ENCODE results near the gene WFIKKN2.
"Not testable (repeated sequence)": the region's sequence is repeated elsewhere in the genome, so short reads cannot be mapped to it uniquely, and the experiment has no call there.

WFIKKN2 gene

DNA sequence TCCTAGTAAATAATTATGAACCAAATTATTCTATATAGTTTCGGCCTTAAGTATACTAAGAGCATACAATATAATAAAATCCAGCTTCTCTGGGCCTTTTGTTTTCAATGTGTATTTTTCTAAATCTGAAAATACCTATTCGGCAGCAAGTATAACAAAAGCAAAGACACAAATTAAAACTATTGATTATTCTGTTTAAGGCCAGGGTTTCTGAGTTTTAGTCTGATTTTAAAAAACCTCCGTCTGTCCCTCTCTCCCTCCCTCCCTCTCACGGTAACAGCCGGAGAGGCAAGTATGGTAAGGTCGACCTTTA, 29.3 kb downstream of the WFIKKN2 start:
- H3K27me3 Mint-ChIP-seq, result no peaks in the 10 kb centered on the region
- H3K4me1 Mint-ChIP-seq, result peaks cover 23 to 39% of the 10 kb centered on the region in 2 donors
- H3K36me3 Mint-ChIP-seq, result peaks cover 17 to 19% of the 10 kb centered on the region in 2 donors
- ATAC-seq (replicated peaks) (no peak), DNase-seq (no peak)
- H3K4me3 Mint-ChIP-seq, result peak overlapping the region; percentile 96 to 99
- H3K27ac Mint-ChIP-seq, result peak overlapping the region; percentile 97
- H3K9me3 Mint-ChIP-seq, result no peaks in the 10 kb centered on the region

DNA sequence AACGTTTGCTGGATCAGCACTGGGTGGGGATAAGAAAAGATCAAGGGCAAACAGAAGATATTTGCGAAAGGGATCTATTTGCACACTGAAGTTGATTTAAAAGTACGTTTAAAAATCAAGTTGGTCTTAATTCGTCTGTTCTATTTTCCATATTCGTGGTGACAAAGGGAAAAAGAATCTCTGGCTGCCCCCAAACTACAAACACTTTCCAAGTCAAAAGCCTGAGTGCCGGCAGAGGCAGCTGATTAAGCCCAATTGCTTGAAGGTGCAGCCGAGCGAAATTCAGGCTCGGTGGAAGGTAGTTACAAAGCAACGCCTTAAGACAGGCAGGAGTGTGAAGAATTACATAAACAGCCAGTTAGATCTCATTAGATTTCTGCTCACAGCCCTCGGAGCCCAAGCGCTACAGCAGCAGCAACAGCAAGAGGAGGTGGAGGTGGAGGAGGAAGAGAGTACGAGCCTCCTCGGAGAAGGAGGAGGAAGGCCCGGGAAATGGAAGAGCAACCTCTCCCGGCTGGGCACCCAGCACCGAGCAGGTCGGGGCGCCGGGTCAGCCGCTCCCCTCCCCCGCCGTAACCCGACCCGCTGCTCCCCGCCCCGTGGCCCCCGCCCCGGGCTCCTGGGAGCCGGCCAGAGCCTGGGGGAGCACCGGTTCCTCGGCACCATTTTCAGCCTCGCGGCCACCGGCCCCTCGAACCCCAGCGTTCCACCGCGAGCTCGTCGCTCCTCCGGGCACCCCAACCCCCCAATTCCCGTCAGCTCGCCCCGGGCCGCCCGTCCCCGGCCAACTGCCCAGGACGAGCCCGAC, 29.9 kb downstream of the WFIKKN2 start:
- DNase-seq (peak; percentile 35), ATAC-seq (replicated peaks) (no peak)
- H3K27me3 Mint-ChIP-seq, result no peaks in the 10 kb centered on the region
- H3K4me3 Mint-ChIP-seq, result peak overlapping the region; percentile 96 to 99
- peaks cover 23 to 39% of the 10 kb centered on the region in 2 donors for H3K4me1 Mint-ChIP-seq
- H3K9me3 Mint-ChIP-seq, result no peaks in the 10 kb centered on the region
- peak overlapping the region; percentile 97 for H3K27ac Mint-ChIP-seq
- H3K36me3 Mint-ChIP-seq, result peaks cover 17 to 19% of the 10 kb centered on the region in 2 donors

DNA sequence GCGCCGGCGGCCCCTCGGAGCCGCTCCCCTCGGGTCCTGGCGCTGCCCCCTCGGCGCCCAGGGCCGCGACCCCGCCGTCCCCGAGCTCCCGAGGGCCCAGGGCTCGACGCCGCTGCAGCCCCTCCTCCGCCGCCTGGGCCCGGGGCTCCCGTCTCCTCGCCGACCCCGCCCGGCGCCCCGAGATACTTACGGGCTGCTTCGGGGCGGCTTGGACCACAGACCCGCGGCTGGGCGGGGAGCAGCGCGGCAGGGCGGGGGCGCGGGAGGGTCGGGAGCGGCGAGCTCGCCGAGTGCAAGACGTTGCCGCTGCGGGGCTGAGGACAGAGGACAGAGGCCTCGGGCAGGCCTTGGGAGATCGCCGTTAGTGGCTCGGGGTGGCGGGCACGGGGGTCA, 30.5 kb downstream of the WFIKKN2 start:
- Mint-ChIP-seq H3K36me3 (peaks cover 17 to 19% of the 10 kb centered on the region in 2 donors), H3K27me3 (no peaks in the 10 kb centered on the region), H3K27ac (peak overlapping the region; percentile 99), H3K9me3 (no peaks in the 10 kb centered on the region), H3K4me1 (peaks cover 23 to 39% of the 10 kb centered on the region in 2 donors), H3K4me3 (peak overlapping the region; percentile 96 to 99)
- ATAC-seq (replicated peaks) (no peak), DNase-seq (no peak)

DNA sequence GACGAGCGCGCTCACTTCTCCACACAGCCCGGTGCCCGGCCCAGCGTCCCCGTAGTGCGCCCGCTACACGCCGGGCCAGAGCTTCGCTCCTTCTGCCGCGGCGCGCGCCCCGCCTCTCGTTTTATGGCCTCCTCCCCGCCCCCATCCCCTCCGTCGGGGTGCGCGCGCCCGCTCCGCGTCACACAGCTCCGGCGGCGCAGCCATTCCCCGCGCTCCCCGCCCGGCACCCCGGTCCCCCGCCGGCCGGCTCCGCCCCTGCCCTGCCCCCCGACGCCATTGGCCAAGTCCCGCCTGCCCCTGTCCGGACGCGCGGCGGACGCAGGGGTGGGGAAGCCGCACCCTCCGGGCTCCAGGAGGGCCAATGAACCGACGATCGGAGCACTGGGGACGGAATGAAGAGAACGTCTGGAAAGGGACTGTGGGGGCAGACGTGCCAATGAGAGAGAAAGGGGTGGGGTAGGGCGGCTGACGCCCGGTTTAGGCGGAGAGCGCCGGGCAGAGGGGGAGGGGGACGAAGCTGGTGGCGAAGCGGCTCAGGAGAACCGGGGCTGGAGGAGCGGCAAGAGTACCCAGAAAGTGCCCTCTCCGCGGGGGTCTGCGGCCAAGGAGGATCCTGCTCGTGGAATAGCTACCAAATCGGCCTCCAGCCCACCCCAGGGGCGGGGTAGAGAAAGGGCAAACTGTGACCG, 31.0 kb downstream of the WFIKKN2 start, which contains the start of gene TOB1:
Gene TOB1 (minus strand): TSS at position 94 of the 689 bp plus-strand sequence. CDS start 2,337 bp downstream, outside the sequence.
- peaks cover 21 to 44% of the 10 kb centered on the region in 2 donors for H3K4me1 Mint-ChIP-seq
- ATAC-seq (replicated peaks), result peak; percentile 79 to 82
- DNase-seq, result peak; percentile 95
- H3K27ac Mint-ChIP-seq, result peak within 1 kb of the TSS; percentile 99
- H3K9me3 Mint-ChIP-seq, result no peaks in the 10 kb centered on the region
- peak within 1 kb of the TSS; percentile 96 to 99 for H3K4me3 Mint-ChIP-seq
- peaks cover 17 to 18% of the 10 kb centered on the region in 2 donors for H3K36me3 Mint-ChIP-seq
- H3K27me3 Mint-ChIP-seq, result no peaks in the 10 kb centered on the region

DNA sequence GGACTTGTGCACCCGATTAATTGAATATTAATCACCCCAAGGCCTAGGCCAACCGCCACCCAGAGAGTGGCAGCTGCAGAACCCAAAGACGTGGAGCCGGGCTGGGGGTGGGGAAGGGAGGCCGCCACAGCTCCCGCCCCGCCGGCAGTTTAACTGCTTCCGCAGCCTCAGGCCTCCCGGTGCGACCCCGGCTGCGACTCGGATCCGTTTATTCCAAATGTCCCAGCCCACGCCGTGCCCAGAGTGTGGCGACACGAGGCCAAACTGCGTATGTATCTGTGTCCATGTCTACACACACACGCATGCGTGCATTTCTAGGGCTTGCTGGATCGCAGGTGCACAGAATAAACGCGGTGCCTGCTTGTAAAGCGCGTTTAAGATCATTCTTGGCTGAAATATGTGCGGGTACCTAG, 31.6 kb downstream of the WFIKKN2 start:
- Mint-ChIP-seq H3K9me3 (no peaks in the 10 kb centered on the region), H3K27me3 (no peaks in the 10 kb centered on the region), H3K27ac (peak overlapping the region; percentile 99), H3K4me3 (peak overlapping the region; percentile 96 to 98), H3K4me1 (peaks cover 22 to 49% of the 10 kb centered on the region in 2 donors), H3K36me3 (peaks cover 12 to 14% of the 10 kb centered on the region in 2 donors)
- DNase-seq (peak; percentile 68), ATAC-seq (replicated peaks) (peak; percentile 36 to 41)

DNA sequence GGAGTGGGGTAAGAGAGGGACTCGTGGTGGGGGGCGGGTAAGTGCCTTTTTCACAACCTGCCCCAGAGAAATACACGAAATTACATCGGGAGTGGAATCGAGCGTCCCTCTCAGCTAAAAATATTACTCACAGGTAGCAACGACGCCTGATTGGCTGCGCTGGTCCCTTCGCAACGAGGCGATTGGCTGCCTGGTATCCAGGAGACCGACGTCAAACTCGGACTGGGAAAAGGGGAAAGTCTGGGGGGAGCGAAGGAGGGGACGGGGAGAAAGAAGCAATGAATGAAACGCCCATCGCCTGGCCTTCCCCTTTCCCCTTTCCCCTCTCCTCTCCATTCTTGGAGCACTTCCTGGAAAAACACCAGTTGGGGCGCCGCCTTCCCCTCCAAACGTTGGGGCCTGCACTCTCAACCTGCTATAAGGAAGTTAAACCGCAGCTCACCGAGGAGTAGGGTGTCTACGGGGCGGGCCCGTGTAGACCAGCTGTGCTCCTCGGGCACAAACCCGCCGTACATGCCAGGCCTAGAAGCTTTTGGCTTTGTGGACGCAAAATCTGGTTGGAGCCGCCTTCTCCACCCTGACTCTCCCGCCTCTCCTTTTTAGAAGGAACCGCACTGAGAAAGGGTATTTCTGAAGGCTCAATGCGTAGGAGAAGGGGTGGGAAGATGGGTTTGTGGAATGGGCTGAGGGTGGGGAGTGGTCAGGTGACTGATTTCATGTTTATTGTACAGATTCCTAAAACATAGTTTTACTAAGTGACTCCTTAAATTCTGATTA, 32.2 kb downstream of the WFIKKN2 start:
- Mint-ChIP-seq H3K27ac (peak overlapping the region; percentile 99), H3K27me3 (no peaks in the 10 kb centered on the region), H3K4me3 (peak overlapping the region; percentile 96 to 98), H3K36me3 (peaks cover 12 to 13% of the 10 kb centered on the region in 2 donors), H3K4me1 (peaks cover 24 to 53% of the 10 kb centered on the region in 2 donors), H3K9me3 (no peaks in the 10 kb centered on the region)
- ATAC-seq (replicated peaks) (peak; percentile 55 to 58), DNase-seq (peak; percentile 83)

DNA sequence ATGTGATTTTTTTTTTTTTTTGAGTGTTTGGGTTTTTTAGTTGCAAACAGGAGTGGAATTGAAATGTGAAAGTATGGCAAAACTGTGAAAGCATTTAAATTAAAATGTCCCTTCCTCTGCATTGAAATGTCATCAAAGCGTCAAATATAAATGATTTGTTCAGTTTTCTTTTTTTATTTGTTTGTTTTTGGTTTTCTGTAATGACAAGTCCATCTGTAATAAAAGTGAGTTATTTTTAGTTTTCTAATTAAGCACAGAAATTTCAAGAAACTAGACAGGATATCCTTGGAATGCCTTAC, 32.7 kb downstream of the WFIKKN2 start:
- Mint-ChIP-seq H3K27me3 (no peaks in the 10 kb centered on the region), H3K27ac (peak overlapping the region; percentile 99), H3K36me3 (peaks cover 9% of the 10 kb centered on the region in 2 donors), H3K4me1 (peaks cover 22 to 49% of the 10 kb centered on the region in 2 donors), H3K4me3 (peak overlapping the region; percentile 96 to 98), H3K9me3 (no peaks in the 10 kb centered on the region)
- ATAC-seq (replicated peaks) (no peak), DNase-seq (no peak)

DNA sequence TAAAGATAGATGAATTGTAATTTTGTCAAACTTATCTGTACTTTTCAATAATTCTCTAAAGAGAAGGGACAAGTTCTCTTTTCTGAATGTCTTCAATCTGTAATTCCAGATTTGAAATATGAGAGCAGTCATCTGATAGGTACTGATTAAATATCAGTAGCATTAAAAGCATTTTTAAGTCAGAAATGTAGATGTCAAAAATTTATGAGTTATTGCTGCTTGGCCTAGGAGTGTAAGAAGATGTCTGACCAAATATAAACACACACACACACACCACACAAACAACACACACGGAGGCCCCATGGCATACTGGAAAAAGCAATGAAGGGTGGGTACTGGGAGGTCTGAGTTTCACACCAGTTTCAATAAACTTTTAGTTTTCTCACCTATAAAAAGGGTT, 33.2 kb downstream of the WFIKKN2 start:
- Mint-ChIP-seq H3K27ac (no peak overlapping the region), H3K4me1 (peaks cover 17 to 44% of the 10 kb centered on the region in 2 donors), H3K27me3 (no peaks in the 10 kb centered on the region)

DNA sequence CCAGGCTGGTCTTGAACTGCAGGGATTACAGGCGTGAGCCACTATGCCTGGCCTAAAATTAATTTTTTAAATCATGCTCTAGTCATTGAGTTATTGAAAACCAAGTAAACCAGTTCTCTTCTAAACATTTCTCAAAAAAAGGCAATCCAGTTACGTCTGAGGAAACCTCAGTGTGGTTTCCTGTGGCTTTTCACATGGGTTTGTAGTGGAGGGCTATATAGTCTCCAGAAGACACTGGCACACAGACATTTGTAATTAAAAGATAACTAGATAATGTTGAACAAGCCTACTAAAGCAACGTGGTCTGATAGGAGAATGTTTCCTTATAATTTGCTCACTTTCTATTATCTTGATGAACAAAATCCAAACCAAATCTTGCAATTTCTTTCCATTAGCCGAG, 36.0 kb downstream of the WFIKKN2 start:
- H3K36me3 Mint-ChIP-seq, result no peaks in the 10 kb centered on the region
- no peaks in the 10 kb centered on the region for H3K27me3 Mint-ChIP-seq
- H3K4me1 Mint-ChIP-seq, result peaks cover 12 to 26% of the 10 kb centered on the region in 2 donors
- H3K4me3 Mint-ChIP-seq, result no peak overlapping the region
- DNase-seq (no peak), ATAC-seq (replicated peaks) (no peak)
- peak overlapping the region; percentile 31 for H3K27ac Mint-ChIP-seq
- no peaks in the 10 kb centered on the region for H3K9me3 Mint-ChIP-seq

More for the DNA sequence above, 33.2 kb downstream of the WFIKKN2 start:
- Mint-ChIP-seq H3K4me3 (no peak overlapping the region), H3K36me3 (peaks cover 4% of the 10 kb centered on the region in 2 donors), H3K9me3 (no peaks in the 10 kb centered on the region)
- DNase-seq, result no peak
- ATAC-seq (replicated peaks), result no peak

DNA sequence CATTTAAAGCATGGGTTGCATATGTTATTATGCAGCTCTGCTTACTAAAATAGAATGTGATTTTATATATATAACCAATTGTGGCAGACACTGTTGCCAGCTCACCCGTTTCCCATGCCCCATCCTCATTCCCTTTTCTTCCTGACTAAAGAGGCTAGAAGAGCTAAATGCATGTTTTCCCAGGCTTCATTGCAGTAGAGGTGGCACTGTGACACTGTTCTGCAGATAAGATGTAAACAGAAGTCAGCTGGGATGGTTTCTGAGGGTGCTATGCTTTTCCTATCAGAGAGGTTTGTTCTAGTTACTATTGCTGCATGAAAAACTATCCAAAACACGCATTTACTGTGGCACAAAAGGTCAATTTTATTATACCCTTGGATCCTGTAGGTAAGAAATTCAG, 36.5 kb downstream of the WFIKKN2 start:
- Mint-ChIP-seq H3K9me3 (no peaks in the 10 kb centered on the region), H3K4me1 (peaks cover 12 to 26% of the 10 kb centered on the region in 2 donors), H3K27me3 (no peaks in the 10 kb centered on the region), H3K4me3 (no peak overlapping the region), H3K27ac (no peak overlapping the region), H3K36me3 (no peaks in the 10 kb centered on the region)
- DNase-seq, result no peak
- ATAC-seq (replicated peaks), result no peak

DNA sequence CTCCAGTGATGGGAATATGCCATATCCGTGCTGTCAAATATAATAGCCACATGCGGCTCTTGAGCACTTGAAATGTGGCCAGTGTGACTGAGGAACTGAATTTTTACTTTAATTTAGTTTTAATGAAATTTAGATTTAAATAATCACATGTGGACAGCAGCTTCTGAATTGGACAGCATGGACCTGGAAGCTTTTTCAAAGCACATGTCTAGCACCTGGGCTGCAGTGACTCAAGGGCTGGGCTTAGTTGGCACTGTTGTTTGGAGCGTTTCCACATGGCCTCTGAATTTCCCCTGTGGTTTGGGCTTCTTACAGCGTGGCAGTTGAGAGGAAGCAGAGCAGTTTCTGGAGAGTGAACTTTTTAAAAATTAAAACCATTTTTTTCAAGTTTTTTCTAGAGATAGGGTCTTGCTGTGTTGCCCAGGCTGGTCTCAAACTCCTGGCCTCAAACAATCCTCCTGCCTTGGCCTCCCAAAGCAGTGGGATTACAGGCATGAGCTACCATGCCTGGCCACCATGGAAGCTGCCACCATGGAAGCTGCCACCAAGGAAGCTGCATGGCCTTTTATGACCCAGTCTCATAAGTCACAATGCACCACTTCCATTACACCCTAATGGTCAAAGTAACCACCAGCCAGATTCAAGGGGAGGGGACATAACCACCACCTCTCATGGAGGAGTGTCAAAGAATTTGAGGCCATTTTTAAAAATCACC, 37.5 kb downstream of the WFIKKN2 start:
- no peaks in the 10 kb centered on the region for H3K36me3 Mint-ChIP-seq
- no peak overlapping the region for H3K4me3 Mint-ChIP-seq

DNA sequence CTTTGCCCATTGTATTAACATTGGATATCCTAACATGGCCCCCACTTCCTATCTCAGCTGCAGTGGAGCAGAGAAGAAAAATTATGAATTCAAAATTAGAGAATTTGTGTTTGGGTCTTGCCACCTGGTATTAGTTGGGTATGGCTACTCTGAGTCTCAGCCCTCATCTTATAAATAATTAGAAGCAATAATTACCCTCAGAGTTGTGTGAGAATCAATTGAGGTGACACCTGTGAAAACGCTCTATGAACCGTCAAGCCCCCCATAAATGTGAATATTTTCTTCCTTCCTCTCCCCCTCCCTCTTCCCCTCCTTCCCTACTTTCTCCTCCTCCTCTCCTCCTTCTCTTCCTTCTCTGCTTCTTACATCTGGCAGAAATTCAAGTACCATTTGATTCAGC, 39.7 kb downstream of the WFIKKN2 start:
- DNase-seq (no peak), ATAC-seq (replicated peaks) (no peak)
- H3K4me3 Mint-ChIP-seq, result no peak overlapping the region
- H3K36me3 Mint-ChIP-seq, result no peaks in the 10 kb centered on the region
- H3K9me3 Mint-ChIP-seq, result no peaks in the 10 kb centered on the region
- H3K4me1 Mint-ChIP-seq, result peaks cover 3 to 14% of the 10 kb centered on the region in 2 donors
- no peaks in the 10 kb centered on the region for H3K27me3 Mint-ChIP-seq
- H3K27ac Mint-ChIP-seq, result no peak overlapping the region

More for the DNA sequence above, 37.5 kb downstream of the WFIKKN2 start:
- Mint-ChIP-seq H3K27ac (no peak overlapping the region), H3K4me1 (peaks cover 6 to 22% of the 10 kb centered on the region in 2 donors), H3K27me3 (no peaks in the 10 kb centered on the region), H3K9me3 (no peaks in the 10 kb centered on the region)
- ATAC-seq (replicated peaks) (peak; percentile 92 to 94), DNase-seq (peak; percentile 27)

DNA sequence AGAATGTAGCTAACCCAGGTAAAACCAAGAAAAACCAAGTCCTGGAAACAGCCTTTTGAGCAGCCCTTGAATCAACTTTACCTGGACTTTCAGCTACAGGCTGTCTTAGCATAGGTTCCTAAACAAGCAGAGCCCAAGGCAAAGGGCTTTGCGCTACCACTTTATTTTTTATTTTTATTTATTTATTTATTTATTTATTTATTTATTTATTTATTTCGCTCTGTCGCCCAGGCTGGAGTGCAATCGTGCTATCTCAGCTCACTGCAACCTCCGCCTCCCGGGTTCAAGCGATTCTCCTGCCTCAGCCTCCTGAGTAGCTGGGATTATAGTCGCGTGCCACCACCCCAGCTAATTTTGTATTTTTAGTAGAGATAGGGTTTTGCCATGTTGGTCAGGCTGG, 41.7 kb downstream of the WFIKKN2 start:
- H3K36me3 Mint-ChIP-seq; H3K9me3 Mint-ChIP-seq; H3K4me1 Mint-ChIP-seq; DNase-seq; H3K27me3 Mint-ChIP-seq; H3K4me3 Mint-ChIP-seq; ATAC-seq (replicated peaks); H3K27ac Mint-ChIP-seq: not testable (repeated sequence)

DNA sequence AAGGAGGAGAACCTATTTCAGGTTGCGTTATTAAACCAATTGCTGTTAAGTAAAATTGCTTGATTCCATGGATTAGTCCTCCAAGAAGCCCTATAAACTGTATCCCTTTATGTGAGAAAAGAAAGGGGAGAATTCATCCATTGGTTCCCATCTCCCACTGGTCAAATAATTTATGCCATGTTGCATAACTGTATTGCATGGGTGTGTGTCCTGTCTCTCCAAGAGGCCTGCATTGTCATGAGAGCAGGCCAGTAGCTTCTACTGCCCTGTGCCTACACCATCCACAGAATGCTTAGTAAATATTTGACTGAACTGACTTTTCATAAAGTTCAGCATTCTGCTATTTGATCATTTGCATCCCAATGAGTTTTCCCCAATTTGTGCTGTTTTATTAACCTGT, 42.5 kb downstream of the WFIKKN2 start:
- Mint-ChIP-seq H3K36me3 (no peaks in the 10 kb centered on the region), H3K9me3 (no peaks in the 10 kb centered on the region), H3K27ac (no peak overlapping the region), H3K4me3 (no peak overlapping the region), H3K27me3 (no peaks in the 10 kb centered on the region), H3K4me1 (no peaks in the 10 kb centered on the region)
- no peak for ATAC-seq (replicated peaks)
- no peak for DNase-seq

Measured in stimulated activated naive B cell treated with anti-CD40 and anti-IgM and Interleukin-4, amounts not matched to agents 10 μg/mL and 1 μg/mL and 100 μg/mL, for 72 hours (primary cell).